HG02981 (cell line): Measurements from ENCODE around the gene DNAJC16.
"Not testable (repeated sequence)": the region's sequence is repeated elsewhere in the genome, so short reads cannot be mapped to it uniquely, and the experiment has no call there.

Source experiments
- ATAC-seq: cut with Tn5 transposase; IDR thresholded peaks from one replicate; pipeline ENCODE4 v1.9.1; 2021; ENCODE audit warnings: mild to moderate bottlenecking, moderate library complexity; ENCODE audit not compliant: unreplicated experiment

The DNAJC16 gene

DNA sequence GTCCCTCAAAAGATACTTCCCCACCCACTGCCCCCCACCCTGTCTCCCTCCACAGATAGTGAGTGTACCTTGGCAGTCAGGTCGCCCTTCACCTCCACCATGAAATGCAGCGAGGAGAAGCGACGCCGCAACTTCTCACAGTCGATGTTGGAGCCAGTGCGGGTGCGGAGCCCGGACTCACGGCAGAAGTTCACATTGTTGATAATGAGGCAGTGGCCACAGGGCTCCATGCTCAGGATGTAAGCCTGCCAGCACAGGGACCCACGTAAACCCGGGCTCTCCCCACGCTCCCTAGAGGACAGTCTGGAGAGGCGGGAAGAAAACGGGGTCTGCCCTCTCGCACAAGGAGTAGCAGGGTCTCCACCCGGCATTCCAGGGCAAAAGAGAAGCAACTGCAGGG lies 19.8 kb upstream of the DNAJC16 start:
- ATAC-seq: no peak

DNA sequence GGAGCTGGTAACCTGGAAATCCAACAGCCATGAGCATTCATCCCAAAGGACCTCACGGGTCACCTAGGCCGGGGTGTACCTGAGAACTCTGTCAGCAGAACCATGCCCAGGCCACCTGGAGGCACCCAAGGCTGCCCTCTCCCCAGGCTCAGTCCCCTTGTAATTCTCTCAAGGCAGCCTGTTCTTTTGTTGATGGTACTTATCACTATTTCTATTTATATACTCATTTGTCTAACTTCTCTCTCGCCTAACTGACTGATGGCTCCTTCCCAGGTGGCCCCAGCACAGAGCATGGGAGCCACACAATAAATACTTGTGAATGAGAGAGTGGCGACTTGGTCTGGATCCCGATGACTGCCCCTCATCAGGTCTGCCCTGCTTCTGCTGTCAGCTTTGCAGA lies 19.4 kb upstream of the DNAJC16 start:
- ATAC-seq: no peak

DNA sequence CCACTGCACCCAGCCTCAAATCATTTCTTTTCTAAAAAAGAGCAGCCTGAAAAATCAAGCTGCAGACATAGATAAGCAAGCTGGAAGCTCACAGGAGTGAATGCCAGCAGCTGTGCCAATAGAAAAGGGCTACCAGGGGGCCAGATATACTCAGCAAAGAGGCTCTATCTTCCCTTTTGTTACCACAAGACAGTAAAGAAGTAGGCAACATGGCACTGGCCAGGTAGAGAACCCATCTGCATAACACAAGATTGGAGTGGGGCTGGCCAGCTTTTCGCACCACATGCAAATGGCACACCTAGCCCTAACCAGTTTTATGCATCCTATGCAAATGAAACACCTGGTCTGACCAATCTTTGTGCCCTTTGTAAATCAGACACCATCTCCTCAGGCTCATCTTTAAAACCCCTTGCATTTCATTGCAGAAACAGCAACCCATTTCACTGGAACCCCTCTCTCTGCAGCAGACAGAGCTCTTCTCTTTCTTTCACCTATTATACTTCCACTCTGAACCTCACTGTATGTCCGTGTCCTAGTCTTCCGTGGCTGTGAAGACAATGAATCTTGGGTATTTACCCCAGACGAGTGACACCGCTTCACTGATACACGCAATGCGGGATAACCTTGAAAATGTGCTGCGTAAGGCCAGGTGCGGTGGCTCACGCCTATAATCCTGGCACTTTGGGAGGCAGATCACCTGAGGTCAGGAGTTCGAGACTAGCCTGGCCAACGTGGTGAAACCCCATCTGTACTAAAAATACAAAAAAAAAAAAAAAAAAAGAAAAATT lies 17.8 kb upstream of the DNAJC16 start:
- no peak for ATAC-seq

DNA sequence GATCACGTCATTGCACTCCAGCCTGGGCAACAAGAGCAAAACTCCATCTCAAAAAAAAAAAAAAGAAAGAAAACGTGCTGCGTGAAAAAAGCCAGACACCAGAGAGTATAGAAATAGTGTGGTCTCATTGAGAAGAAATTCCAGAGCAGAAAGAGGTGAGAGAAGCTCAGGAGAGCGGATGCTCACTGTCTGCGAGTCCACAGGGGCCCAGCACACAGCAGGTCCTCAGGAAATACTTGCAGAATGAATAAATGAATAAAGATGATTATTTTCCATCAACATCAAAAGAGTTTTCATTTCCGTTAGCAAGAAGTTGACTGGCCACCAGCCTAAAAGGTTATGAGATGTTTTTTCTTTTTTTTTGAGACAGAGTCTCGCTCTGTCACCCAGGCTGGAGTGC lies 17.1 kb upstream of the DNAJC16 start:
- no peak for ATAC-seq

DNA sequence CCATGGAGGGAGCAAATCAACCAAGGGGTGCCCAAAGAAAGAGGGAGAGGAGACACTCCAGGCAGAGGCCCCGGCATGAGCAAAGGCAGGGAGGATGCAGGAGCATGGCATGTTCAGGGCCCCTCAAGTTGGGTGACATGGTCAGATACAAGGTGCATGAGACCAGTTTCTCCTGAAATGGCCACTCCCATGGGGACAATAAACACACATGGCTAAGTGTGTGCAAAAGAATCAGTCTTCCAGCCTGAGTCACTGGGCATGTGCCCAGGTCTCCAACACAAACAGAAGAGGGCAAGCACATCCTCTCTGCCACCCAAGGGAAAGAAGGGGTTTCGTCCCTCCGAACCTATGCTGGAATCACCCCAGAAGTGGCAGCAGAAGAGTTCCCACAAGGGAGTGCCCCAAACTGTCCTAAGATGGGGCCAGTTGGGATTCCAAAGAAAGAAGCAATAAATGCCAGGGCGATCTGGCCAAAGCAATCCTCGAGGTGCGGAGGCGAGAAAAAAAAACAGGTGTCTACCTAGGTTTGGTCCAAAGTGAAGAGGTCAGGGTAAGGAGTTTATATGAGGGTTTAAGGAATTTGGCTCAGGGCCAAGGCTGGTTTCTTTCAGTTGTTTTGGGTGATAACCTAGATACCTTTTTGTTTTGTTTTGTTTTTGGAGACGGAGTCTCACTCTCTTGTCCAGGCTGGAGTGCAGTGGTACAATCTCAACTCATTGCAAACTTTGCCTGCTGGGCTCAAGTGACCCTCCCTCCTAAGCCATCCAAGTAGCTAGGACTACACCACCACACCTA lies 15.8 kb upstream of the DNAJC16 start:
- ATAC-seq: no peak

DNA sequence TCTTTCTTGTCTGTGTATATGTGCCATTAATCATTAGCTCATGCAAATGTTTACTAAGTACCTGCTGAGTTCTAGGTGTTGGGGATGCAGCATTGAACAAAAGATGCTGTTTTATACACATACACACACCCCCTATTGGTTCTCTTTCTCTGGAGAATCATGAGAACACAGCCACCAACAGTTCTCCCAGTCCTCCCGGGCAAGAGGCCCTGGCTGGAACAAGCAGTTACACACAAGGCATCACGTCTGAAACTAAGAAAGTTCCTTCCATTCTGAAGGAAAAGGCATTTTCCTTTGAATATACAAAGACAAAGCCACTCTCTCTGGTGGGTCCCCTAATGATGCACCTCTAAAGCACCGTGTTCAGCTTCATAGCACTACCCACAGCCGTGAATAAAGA lies 13.5 kb upstream of the DNAJC16 start:
- no peak for ATAC-seq

DNA sequence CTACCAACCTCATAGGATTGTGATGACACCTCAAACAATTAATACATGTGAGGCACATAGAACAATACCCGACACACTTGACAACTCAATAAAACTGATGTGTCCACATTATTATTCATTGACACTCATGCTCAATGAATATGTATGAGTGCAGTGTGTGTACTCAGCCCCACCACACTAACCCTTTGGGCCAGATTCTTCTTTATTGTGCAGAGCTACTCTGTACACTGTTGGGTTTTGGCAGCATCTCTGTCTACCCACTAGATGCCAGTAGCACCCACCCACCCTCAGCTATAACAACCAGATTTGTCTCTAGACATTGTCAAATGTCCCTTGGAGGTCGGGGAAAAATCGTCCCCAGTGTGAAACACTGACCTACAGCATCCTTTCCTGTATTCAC lies 12.7 kb upstream of the DNAJC16 start:
- ATAC-seq: no peak

DNA sequence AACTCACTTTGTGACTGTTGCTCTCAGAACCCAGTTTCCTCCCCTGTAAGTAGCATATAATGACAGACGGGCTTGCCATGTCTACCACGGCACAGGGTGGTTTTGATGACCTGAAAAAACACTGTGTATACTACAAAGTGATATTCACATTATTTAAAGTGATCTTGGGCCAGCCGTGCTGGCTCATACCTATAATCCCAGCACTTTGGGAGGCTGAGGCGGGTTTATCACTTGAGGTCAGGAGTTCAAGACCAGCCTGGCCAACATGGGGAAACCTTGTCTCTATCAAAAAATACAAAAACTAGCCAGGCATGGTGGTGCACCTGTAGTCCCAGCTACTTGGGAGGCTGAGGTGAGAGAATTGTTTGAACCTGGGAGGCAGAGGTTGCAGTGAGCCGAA lies 12.1 kb upstream of the DNAJC16 start:
- ATAC-seq: not testable (repeated sequence)

DNA sequence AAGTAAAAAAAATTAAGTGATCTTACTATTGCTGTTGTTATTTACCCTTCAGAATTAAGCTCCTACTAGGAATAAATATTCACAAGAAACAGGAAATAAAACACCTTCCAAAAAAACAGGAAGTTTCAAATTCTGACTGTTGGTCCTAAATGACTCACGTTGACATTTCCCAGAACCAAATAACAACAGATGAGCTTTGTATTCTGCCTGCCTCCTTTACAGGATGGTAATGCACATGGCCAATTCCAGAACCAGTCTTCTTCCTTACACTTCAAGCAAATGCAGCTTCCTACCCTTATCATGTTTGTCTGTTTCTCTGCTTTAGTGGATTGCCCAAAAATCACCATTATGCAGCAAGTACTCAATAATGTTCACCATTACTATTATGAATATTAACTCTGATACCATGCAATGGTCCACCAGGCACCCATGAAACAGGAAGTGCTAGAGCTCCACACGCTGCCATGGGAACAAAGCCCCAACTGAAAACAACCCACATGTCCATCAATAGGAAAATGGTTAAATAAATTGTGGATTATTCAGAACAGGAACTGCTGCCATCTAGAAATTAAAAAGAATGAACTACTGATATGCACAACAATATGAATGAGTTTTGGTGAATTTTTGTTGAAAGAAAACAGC lies 11.5 kb upstream of the DNAJC16 start:
- no peak for ATAC-seq

DNA sequence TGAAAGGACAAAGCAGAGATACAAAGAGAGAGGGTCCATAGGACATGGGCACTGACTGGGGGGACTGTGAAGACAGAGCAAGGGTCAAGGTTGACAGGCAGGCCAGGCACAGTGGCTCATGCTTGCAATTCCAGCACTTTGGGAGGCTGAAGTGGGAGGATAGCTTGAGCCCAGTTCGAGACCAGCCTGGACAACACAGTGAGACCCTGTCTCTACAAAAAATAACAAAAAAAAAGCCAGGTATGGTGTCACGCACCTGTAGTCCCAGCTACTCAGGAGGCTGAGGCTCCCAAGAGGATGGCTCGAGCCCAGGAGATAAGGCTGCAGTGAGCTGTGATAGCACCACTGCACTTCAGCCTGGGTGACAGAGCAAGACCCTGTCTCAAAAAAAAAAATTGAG lies 7.0 kb upstream of the DNAJC16 start:
- ATAC-seq: no peak

DNA sequence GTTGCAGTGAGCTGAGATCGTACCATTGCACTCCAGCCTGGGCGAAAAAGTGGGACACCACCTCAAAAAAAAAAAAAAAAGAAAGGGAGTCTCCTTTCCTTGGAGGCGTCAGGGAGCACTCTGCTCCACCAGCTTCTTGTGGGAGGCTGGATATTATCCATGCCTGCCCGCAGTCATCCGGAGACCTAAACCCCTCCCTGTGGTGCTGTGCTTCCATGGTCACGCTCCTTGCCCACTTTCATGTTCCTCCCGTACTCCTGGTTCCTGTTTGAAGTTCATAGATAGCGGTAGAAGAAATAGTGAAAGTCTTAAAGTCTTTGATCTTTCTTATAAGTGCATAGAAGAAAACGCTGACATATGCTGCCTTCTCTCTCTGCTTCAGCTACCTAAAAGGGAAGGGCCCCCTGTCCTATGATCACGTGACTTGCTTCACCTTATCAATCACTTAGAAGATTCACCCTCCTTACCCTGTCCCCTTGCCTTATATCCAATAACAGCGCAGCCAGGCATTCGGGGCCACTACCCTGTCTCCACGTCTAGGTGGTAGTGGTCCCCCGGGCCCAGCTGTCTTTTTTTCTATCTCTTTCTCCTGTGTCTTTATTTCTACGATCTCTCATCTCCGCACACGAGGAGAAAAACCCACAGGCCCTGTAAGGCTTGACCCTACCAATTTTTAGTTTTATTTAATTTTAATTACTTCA lies 5.3 kb upstream of the DNAJC16 start:
- ATAC-seq: not testable (repeated sequence)

DNA sequence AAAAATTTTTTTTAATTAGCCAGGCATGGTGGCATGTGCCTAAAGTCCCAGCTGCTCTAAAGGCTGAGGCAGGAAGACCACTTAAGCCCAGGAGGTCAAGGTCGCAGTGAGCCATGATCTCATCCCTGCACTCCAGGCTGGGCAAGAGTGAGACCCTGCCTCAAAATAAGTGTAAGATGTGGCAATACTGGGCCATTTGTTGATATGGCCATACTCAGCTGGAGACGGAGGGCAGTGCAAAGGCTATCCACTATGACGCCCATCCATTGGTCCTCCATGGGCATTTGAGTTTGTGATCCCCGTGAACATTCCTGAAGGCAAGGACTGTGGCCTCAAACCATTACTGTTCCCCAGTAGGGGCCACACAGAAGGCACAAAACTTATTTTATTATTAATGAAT lies 4.1 kb upstream of the DNAJC16 start:
- no peak for ATAC-seq

DNA sequence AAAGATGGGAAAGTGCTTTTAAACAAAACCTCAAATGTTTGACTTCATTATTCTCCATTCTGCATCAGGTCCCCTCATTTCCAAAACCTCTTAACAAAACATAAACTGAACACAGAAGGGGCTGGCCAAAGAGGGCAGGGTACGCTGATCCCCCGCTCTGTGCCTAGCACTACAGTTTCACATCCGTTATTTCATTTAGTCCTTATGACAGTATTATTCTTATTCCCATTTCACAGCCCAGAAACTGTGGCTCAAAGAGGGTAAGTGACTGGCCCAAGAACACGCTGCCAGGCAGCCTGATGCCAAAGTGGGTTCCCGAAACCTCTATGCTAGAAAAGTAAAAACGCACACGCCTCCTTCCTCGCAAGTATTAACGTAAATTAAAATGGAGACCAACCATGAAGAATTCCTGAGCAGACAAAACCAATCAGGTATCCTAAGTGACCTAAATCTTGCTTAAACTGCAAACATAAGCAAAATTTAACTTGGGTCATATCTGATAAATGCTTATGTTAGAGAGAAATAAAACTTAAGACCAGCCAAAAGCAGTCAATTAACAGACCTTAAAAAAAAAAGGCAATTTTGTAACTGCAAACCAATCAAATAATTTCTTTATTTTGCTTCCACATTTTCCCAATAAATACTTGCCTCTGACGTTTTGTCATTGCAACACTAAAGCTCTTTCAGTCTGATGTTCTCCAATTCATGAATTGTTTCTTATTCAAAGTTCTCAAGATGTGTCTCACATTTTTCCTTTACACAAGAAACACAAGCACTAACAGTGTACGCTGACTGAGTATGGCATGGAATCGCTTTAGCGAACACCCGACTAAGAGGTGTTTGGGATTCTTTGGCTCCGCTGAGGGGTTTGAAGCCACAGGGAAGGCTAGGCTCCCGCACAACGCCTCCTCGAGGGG lies 3.3 kb upstream of the DNAJC16 start:
- no peak for ATAC-seq

DNA sequence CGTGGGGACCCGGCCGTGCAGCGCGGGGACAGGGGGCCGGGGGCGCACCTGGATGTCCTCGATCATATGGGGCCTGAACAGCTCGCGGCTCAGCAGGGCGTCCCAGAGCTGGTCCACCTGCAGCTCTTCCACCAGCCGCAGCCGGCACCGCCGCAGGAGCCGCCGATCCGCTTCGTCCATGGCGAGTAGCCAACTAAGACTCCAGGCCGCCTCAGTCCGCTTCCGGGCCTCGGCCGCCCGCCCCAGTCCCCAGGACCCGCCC lies 2.7 kb upstream of the DNAJC16 start, which contains the start of gene CASP9:
CASP9 (minus strand) TSS at position 195 of the 262 bp plus-strand sequence; CDS start at position 180, 15 bp downstream.
- no peak for ATAC-seq

DNA sequence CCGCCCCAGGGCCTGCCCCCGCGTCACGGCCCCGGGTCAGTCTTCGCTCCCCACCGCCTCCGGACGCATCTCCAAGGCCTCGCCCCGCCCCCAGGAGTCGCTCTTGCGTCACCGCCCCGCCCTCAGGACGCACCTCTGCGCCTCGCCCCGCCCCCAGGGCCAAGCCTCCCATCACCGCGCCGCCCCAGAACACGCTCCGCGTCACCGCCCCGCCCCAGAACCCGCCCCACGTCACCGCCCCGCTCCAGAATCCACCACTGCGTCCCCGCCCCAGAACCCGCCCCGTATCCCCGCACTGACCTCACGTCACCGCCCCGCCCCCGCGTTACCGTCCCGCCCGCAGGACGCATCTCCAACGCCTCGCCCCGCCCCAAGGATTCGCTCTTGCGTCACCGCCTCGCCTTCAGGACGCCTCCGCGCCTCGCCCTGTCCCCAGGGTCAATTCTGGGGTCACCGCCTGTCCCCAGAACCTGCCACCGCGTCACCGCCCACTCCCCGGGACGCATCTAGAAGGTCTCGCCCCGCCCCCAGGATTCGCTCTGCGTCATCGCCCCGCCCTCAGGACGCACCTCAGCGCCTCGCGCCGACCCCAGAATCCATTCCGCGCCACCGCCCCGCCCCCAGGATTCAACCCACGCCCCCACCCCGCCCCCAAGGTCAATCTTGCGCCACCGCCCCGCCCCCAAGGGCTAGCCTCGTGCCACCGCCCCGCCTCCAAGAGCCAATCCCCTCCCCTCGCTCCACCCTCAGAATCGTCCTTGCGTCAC lies 2.2 kb upstream of the DNAJC16 start:
- ATAC-seq: peak; percentile 40

DNA sequence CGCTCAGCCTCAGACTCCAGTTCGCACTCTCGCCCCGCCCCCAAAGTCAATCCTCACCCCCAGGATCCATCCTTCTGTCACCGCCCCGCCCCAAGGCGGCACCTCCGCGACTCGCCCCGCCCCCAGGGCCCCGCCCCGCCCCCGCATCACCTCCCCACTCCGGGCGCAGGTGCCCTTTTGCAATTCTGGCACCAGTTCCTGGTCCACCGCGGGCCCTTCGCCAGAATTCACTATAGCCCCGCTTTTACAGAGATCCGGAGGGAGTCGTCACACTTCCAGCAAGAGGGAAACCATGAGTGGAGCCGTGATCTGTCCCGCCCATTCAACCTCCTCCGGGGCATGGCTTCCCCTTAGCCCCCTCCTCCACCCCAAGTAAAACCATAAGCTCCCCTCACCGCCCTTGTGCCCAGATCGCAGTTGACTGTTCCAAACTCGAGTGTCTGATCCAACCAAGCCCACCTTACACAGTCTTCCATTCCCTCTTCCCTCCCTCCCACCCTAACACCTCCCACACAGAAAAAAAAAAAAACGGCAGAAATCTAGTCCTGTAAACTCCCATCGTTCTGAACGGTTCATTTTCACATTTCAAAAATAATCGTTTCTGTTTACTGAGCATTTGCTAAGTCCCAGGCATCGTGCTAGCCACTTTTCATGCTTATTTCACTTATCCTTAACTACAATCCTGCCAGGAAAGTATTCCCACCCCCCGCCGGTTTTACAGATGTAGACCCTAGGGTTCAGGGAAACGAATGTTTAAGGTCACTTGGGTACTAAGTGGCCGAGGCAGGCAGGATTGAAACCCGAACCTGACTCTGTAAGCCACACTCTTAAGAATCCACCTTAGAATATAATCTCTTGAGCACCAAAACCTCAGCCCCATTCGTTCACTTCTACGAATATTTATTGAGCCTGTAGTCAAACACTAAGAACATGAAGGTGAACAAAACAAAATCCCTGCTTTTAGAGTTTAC lies 1.3 kb upstream of the DNAJC16 start:
- ATAC-seq: peak; percentile 38

DNA sequence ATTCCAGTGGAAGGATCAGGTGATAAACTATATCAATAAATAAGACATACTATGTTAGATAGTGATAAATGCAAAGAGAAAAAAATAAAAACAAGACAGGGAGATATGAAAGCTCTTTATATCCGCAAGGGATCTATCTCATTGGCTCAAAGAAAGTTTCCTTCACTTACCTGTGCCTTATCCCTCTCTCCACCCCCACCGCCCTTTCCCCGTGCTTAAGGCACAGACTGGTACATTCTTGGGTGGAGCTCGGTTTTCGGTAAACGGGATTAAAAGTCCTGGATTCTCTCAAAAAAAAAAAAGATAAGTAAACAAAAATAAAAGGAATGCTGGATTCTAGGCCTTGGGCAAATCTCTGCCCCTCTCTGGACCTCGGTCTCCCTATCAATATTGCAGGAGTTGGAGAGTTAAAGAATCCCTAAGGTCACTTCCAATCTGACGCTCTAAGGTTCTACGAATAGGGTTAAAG lies 593 bp upstream of the DNAJC16 start:
- no peak for ATAC-seq

DNA sequence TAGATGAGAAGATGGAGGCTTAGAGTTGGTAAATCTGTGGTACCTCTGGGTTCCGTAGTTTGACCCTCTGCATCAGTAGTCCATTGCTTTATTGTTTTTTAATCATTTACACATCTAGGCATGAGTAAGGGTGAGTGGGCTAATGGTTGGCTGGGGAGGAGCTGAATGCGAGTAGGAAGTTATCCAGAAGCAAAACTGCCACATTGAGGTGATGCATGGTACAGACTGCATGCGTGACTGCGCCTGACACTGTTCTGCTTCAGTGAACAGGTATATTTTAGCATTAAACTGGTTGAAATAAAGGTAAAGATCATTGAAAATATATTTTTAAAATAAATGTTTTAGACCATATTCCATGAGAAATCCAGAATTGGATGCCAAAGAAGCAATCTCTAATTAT lies 4.4 kb downstream of the DNAJC16 start:
- ATAC-seq: no peak
